Fibroblast of lung (primary cell): ENCODE results near the gene MTOR. TPM values are rescaled to one million over a fixed set of nuclear protein-coding genes. Genes with fewer than 3 reads are reported as not detected.

ENCODE experiments used
- DNase-seq, 2 donors: peaks; one replicate each; pipeline versions ENCODE4 v3.0.0 to v3.0.0-alpha.2; 2010; ENCODE audit warnings: low read depth in 2 of 2
- H2AFZ ChIP-seq: 2 replicates; pipeline ENCODE4 v1.5.1; 2012; ENCODE audit warnings: low read length, control low read depth, inconsistent platforms
- H3K27ac ChIP-seq: 2 replicates; pipeline ENCODE4 v1.5.1; 2011; ENCODE audit warnings: low read length, control low read depth; ENCODE audit not compliant: insufficient read depth
- H3K27me3 ChIP-seq: 2 replicates; pipeline ENCODE4 v1.5.1; 2011; ENCODE audit warnings: mild to moderate bottlenecking, low read length; ENCODE audit not compliant: control insufficient read depth, insufficient read depth
- H3K36me3 ChIP-seq: 2 replicates; pipeline ENCODE4 v1.5.1; 2011; ENCODE audit warnings: low read length; ENCODE audit not compliant: control insufficient read depth, insufficient read depth
- H3K4me1 ChIP-seq: 2 replicates; pipeline ENCODE4 v1.5.1; 2011; ENCODE audit warnings: low read length; ENCODE audit not compliant: control insufficient read depth, insufficient read depth; ENCODE audit errors: extremely low read depth
- H3K4me2 ChIP-seq: 2 replicates; pipeline ENCODE4 v1.5.1; 2011; ENCODE audit warnings: low read length, control low read depth; ENCODE audit not compliant: insufficient read depth; ENCODE audit errors: extremely low read depth
- H3K4me3 ChIP-seq, 4 experiments: fragments of 200-600 bp in 1 of 4; sonication (generic) in 1 of 4; replicated peaks in 1 of 4; 2 replicates each; pipeline ENCODE4 v1.5.1; 2011 to 2016; ENCODE audit warnings: low read length in 4 of 4, low read depth in 3 of 4, mild to moderate bottlenecking in 3 of 4, control low read depth in 2 of 4, inconsistent platforms in 1 of 4, mixed read lengths in 1 of 4; ENCODE audit not compliant: insufficient read depth in 1 of 4; ENCODE audit errors: control extremely low read depth in 1 of 4
- H3K79me2 ChIP-seq: 2 replicates; pipeline ENCODE4 v1.5.1; 2012; ENCODE audit warnings: mild to moderate bottlenecking, low read length, inconsistent platforms; ENCODE audit not compliant: control insufficient read depth, insufficient read depth
- H3K9ac ChIP-seq: 2 replicates; pipeline ENCODE4 v1.5.1; 2011; ENCODE audit warnings: mild to moderate bottlenecking, low read length, control low read depth; ENCODE audit not compliant: insufficient read depth
- H3K9me3 ChIP-seq: 2 replicates; pipeline ENCODE4 v1.5.1; 2012; ENCODE audit warnings: low read depth, low read length; ENCODE audit not compliant: control insufficient read depth, insufficient read depth
- H4K20me1 ChIP-seq: 2 replicates; pipeline ENCODE4 v1.5.1; 2011; ENCODE audit warnings: low read length; ENCODE audit not compliant: control insufficient read depth, insufficient read depth; ENCODE audit errors: extremely low read depth
- EZH2 ChIP-seq: IDR thresholded peaks from 2 replicates; pipeline ENCODE4 v1.5.1; 2012; ENCODE audit warnings: low read length, control low read depth, mild to moderate bottlenecking; ENCODE audit errors: missing control alignments
- polyA plus RNA-seq, 2 donors: library from polyadenylated mRNA; depleted of rRNA in 1 of 2; stranded (reverse) in 1 of 2; unstranded in 1 of 2; fragments of >200 nt; gene quantifications; 2 replicates each; pipeline ENCODE4 v1.2.1, GENCODE V29; 2011 to 2012; ENCODE audit warnings: missing spikeins in 1 of 2
- total RNA-seq: library from RNA; depleted of rRNA; stranded (reverse); fragments of >200 nt; gene quantifications from 2 replicates; pipeline ENCODE4 v1.2.1, GENCODE V29; 2014
- TF ChIP-seq, protein P1 (sequence below), 2 donors: IDR thresholded peaks in 1 of 2; conservative IDR thresholded peaks in 1 of 2; 1 replicate in 1 of 2; 2 replicates in 1 of 2; pipeline ENCODE4 v1.5.1; 2011 to 2012; ENCODE audit warnings: low read length in 2 of 2, control low read depth in 1 of 2, inconsistent platforms in 1 of 2, low read depth in 1 of 2, mild to moderate bottlenecking in 1 of 2

The MTOR gene
- total and polyA plus RNA-seq, 2 donors (not counting 1 experiment from before 2014, with no cell fraction given): 20.2 to 36.2 TPM

- H4K20me1 ChIP-seq: no peaks in the 10 kb centered on the region
- no peaks in the 10 kb centered on the region for H3K9me3 ChIP-seq
- no peak overlapping the region for H3K4me2 ChIP-seq
- H3K36me3 ChIP-seq: peaks cover 10% of the 10 kb centered on the region
- TF ChIP-seq EZH2: no peak
- TF ChIP-seq, protein P1, sequence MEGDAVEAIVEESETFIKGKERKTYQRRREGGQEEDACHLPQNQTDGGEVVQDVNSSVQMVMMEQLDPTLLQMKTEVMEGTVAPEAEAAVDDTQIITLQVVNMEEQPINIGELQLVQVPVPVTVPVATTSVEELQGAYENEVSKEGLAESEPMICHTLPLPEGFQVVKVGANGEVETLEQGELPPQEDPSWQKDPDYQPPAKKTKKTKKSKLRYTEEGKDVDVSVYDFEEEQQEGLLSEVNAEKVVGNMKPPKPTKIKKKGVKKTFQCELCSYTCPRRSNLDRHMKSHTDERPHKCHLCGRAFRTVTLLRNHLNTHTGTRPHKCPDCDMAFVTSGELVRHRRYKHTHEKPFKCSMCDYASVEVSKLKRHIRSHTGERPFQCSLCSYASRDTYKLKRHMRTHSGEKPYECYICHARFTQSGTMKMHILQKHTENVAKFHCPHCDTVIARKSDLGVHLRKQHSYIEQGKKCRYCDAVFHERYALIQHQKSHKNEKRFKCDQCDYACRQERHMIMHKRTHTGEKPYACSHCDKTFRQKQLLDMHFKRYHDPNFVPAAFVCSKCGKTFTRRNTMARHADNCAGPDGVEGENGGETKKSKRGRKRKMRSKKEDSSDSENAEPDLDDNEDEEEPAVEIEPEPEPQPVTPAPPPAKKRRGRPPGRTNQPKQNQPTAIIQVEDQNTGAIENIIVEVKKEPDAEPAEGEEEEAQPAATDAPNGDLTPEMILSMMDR (conservative IDR thresholded peaks at IDR 0.05 in 1 of 2, IDR thresholded peaks at IDR 0.05 in 1 of 2; ENCODE audit: low read depth in 1 of 2, low read length in 2 of 2): no peak
- H2AFZ ChIP-seq: no peak overlapping the region
- no peaks in the 10 kb centered on the region for H3K27me3 ChIP-seq
- H3K4me3 ChIP-seq: no peak overlapping the region
- no peaks in the 10 kb centered on the region for H3K4me1 ChIP-seq
- no peak for DNase-seq
- H3K27ac ChIP-seq: no peak overlapping the region
- no peaks in the 10 kb centered on the region for H3K79me2 ChIP-seq
- H3K9ac ChIP-seq: no peak overlapping the region
Measured at GRCh38 chr1:11198851-11199594, 63.3 kb downstream of the MTOR start.

GRCh38 chr1:11198257-11198656 is 64.1 kb downstream of the MTOR start:
- H3K9ac ChIP-seq: no peak overlapping the region
- H3K4me1 ChIP-seq: no peaks in the 10 kb centered on the region
- DNase-seq: no peak
- no peaks in the 10 kb centered on the region for H4K20me1 ChIP-seq
- H3K4me3 ChIP-seq: no peak overlapping the region
- no peak overlapping the region for H2AFZ ChIP-seq
- no peak for TF ChIP-seq EZH2
- TF ChIP-seq, protein P1 (conservative IDR thresholded peaks at IDR 0.05 in 1 of 2, IDR thresholded peaks at IDR 0.05 in 1 of 2; ENCODE audit: low read depth in 1 of 2, low read length in 2 of 2): no peak
- H3K4me2 ChIP-seq: no peak overlapping the region
- no peak overlapping the region for H3K27ac ChIP-seq
- H3K9me3 ChIP-seq: no peaks in the 10 kb centered on the region
- H3K27me3 ChIP-seq: no peaks in the 10 kb centered on the region
- H3K36me3 ChIP-seq: peaks cover 9% of the 10 kb centered on the region
- no peaks in the 10 kb centered on the region for H3K79me2 ChIP-seq

- DNase-seq: no peak
- Histone ChIP-seq H3K4me1 (no peaks in the 10 kb centered on the region), H3K36me3 (peaks cover 9% of the 10 kb centered on the region), H2AFZ (no peak overlapping the region), H3K4me3 (no peak overlapping the region), H3K9ac (no peak overlapping the region), H3K9me3 (no peaks in the 10 kb centered on the region), H3K4me2 (no peak overlapping the region), H3K27me3 (no peaks in the 10 kb centered on the region), H3K27ac (no peak overlapping the region), H4K20me1 (no peaks in the 10 kb centered on the region), H3K79me2 (no peaks in the 10 kb centered on the region)
- TF ChIP-seq, protein P1 (conservative IDR thresholded peaks at IDR 0.05 in 1 of 2, IDR thresholded peaks at IDR 0.05 in 1 of 2; ENCODE audit: low read depth in 1 of 2, low read length in 2 of 2): no peak
- no peak for TF ChIP-seq EZH2
Measured at GRCh38 chr1:11197359-11197758, 65.0 kb downstream of the MTOR start.
